HepG2 (cell line): Measurements from ENCODE around the gene SHTN1. TPM values are rescaled to one million over a fixed set of nuclear protein-coding genes. Genes with fewer than 3 reads are reported as not detected.

Source experiments
- ARID2 ChIP-seq: sonication (generic); formaldehyde crosslinking; IDR thresholded peaks from 2 replicates; pipeline ENCODE4 v1.8.1; 2022; ENCODE audit warnings: mild to moderate bottlenecking, missing genetic modification reagents, borderline replicate concordance
- MATR3 ChIP-seq: sonication (generic); formaldehyde crosslinking; IDR thresholded peaks from 2 replicates; pipeline ENCODE4 v1.4.0; 2020; ENCODE audit warnings: missing genetic modification reagents
- MTA3 ChIP-seq: sonication (generic); formaldehyde crosslinking; IDR thresholded peaks from 2 replicates; pipeline ENCODE4 v1.4.0; 2020; ENCODE audit warnings: missing genetic modification reagents
- SAP130 ChIP-seq: IDR thresholded peaks from 2 replicates; pipeline ENCODE4 v1.6.1; 2016; ENCODE audit warnings: low read depth
- SNAPC2 ChIP-seq: sonication (generic); formaldehyde crosslinking; IDR thresholded peaks from 2 replicates; pipeline ENCODE4 v1.8.1; 2022; ENCODE audit warnings: mild to moderate bottlenecking, missing genetic modification reagents
- SOX6 ChIP-seq, 2 experiments: fragments of 450-650 bp in 1 of 2; sonication (generic) in 1 of 2; formaldehyde crosslinking in 1 of 2; IDR thresholded peaks; 2 replicates each; pipeline versions ENCODE4 v1.4.0 to v1.6.1; 2017 to 2020; ENCODE audit warnings: antibody characterized with exemption in 1 of 2, mild to moderate bottlenecking in 1 of 2, missing genetic modification reagents in 1 of 2
- TOPORS ChIP-seq: sonication (generic); formaldehyde crosslinking; IDR thresholded peaks from 2 replicates; pipeline ENCODE4 v1.8.0; 2023; ENCODE audit warnings: mild to moderate bottlenecking, missing genetic modification reagents
- ZBTB7B ChIP-seq: sonication (generic); formaldehyde crosslinking; IDR thresholded peaks from 2 replicates; pipeline ENCODE4 v1.4.0; 2020; ENCODE audit warnings: missing genetic modification reagents
- ZFP36L1 ChIP-seq: sonication (generic); formaldehyde crosslinking; IDR thresholded peaks from 2 replicates; pipeline ENCODE4 v1.8.0; 2022; ENCODE audit warnings: mild to moderate bottlenecking, missing genetic modification reagents, moderate library complexity
- ZNF546 ChIP-seq: sonication (generic); formaldehyde crosslinking; conservative IDR thresholded peaks from 2 replicates; pipeline ENCODE4 v1.8.1; 2023; ENCODE audit warnings: mild to moderate bottlenecking, missing genetic modification reagents
- polyA plus RNA-seq, 8 experiments: library from polyadenylated mRNA; depleted of rRNA in 3 of 8; stranded (reverse) in 7 of 8; unstranded in 1 of 8; fragments of >200 nt; fragmentation: Illumina TruSeq in 4 of 8; extraction: Trizol in 4 of 8; gene quantifications; 2 replicates each; pipeline versions ENCODE4 v1.2.1 to v1.2.3, GENCODE V29; 2011 to 2016; ENCODE audit warnings: low read depth in 4 of 8, missing spikeins in 1 of 8, mixed read lengths in 1 of 8; ENCODE audit not compliant: insufficient read depth in 1 of 8
- total RNA-seq, 5 experiments: library from RNA; depleted of rRNA; stranded (reverse); fragments of >200 nt; fragmentation: Illumina TruSeq; extraction: Trizol; gene quantifications; 2 replicates each; pipeline ENCODE4 v1.2.3, GENCODE V29; 2016; ENCODE audit warnings: low read depth in 1 of 5
- TF ChIP-seq, protein P1 (sequence below): sonication (generic); formaldehyde crosslinking; IDR thresholded peaks from 2 replicates; pipeline ENCODE4 v1.4.0; 2020; ENCODE audit warnings: missing genetic modification reagents
- TF ChIP-seq, protein P2 (sequence below): sonication (generic); formaldehyde crosslinking; IDR thresholded peaks from 2 replicates; pipeline ENCODE4 v1.5.1; 2020; ENCODE audit warnings: mild to moderate bottlenecking, missing genetic modification reagents
- TF ChIP-seq, protein P3 (sequence below): sonication (generic); formaldehyde crosslinking; IDR thresholded peaks from 2 replicates; pipeline ENCODE4 v1.8.1; 2023; ENCODE audit warnings: mild to moderate bottlenecking, missing genetic modification reagents, borderline replicate concordance
- TF ChIP-seq, protein P4 (sequence below): sonication (generic); formaldehyde crosslinking; IDR thresholded peaks from 2 replicates; pipeline ENCODE4 v1.4.0; 2020; ENCODE audit warnings: missing genetic modification reagents, mild to moderate bottlenecking, borderline replicate concordance
- TF ChIP-seq, protein P5 (sequence below): IDR thresholded peaks from 2 replicates; pipeline ENCODE4 v1.6.1; 2012; ENCODE audit warnings: inconsistent platforms
- TF ChIP-seq, protein P6 (sequence below): sonication (generic); formaldehyde crosslinking; IDR thresholded peaks from 2 replicates; pipeline ENCODE4 v1.4.0; 2020; ENCODE audit warnings: mild to moderate bottlenecking, missing genetic modification reagents

SHTN1 gene
- total and polyA plus RNA-seq, 2 of the 13 experiments (the other 11 are each of a cell fraction or from before 2014, with no cell fraction given), result 11.3 to 15.6 TPM

DNA sequence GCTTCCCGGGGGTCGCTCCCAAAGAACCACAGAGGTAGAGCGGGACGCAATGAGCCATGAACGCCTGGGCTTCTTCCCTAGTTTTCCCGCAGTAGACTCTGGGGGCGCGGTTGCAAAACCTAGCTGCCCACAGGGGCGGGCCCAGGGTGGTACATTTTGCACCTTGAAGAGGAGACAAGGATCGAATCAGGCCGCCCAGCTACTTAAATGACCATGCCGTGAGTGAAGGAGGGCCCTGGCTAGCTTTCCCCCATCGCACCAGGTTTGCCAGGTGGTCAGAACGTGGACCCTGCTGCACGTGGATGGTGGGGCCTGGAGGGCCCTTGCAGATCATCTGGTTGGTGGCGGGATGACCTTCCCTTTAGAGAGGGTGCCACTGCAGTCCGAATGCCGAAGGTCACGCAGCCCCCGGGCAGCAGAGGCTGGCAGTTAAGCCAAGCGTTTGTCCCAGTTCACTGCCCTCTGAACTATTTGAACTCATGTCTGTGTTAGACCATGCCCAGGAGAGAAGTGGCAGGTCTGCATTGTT lies 604 bp upstream of the SHTN1 start (continued):
- peak; percentile 78 for TF ChIP-seq ZBTB7B
- no peak for TF ChIP-seq ZNF546 (CRISPR knock-in tag)
- no peak; the same call in none of the 2 replicates for TF ChIP-seq SAP130 (CRISPR knock-in tag)
- TF ChIP-seq MATR3 (CRISPR knock-in tag), result no peak
- TF ChIP-seq, protein P1, sequence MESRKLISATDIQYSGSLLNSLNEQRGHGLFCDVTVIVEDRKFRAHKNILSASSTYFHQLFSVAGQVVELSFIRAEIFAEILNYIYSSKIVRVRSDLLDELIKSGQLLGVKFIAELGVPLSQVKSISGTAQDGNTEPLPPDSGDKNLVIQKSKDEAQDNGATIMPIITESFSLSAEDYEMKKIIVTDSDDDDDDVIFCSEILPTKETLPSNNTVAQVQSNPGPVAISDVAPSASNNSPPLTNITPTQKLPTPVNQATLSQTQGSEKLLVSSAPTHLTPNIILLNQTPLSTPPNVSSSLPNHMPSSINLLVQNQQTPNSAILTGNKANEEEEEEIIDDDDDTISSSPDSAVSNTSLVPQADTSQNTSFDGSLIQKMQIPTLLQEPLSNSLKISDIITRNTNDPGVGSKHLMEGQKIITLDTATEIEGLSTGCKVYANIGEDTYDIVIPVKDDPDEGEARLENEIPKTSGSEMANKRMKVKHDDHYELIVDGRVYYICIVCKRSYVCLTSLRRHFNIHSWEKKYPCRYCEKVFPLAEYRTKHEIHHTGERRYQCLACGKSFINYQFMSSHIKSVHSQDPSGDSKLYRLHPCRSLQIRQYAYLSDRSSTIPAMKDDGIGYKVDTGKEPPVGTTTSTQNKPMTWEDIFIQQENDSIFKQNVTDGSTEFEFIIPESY (CRISPR knock-in tag), result no peak
- TF ChIP-seq, protein P2, sequence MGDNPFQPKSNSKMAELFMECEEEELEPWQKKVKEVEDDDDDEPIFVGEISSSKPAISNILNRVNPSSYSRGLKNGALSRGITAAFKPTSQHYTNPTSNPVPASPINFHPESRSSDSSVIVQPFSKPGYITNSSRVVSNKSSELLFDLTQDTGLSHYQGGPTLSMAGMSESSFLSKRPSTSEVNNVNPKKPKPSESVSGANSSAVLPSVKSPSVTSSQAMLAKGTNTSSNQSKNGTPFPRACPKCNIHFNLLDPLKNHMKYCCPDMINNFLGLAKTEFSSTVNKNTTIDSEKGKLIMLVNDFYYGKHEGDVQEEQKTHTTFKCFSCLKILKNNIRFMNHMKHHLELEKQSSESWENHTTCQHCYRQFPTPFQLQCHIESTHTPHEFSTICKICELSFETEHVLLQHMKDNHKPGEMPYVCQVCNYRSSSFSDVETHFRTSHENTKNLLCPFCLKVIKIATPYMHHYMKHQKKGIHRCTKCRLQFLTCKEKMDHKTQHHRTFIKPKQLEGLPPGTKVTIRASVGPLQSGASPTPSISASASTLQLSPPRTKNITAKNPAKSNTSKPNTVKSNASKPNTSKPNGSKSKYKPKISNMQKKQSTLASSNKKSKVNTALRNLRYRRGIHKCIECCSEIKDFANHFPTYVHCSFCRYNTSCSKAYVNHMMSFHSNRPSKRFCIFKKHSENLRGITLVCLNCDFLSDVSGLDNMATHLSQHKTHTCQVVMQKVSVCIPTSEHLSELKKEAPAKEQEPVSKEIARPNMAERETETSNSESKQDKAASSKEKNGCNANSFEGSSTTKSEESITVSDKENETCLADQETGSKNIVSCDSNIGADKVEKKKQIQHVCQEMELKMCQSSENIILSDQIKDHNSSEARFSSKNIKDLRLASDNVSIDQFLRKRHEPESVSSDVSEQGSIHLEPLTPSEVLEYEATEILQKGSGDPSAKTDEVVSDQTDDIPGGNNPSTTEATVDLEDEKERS, result no peak
- TF ChIP-seq, protein P3, sequence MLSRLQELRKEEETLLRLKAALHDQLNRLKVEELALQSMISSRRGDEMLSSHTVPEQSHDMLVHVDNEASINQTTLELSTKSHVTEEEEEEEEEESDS (CRISPR knock-in tag), result no peak
- TF ChIP-seq, protein P4, sequence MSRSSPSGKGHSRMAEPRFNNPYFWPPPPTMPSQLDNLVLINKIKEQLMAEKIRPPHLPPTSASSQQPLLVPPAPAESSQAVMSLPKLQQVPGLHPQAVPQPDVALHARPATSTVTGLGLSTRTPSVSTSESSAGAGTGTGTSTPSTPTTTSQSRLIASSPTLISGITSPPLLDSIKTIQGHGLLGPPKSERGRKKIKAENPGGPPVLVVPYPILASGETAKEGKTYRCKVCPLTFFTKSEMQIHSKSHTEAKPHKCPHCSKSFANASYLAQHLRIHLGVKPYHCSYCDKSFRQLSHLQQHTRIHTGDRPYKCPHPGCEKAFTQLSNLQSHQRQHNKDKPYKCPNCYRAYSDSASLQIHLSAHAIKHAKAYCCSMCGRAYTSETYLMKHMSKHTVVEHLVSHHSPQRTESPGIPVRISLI (CRISPR knock-in tag), result no peak
- TF ChIP-seq, protein P5, sequence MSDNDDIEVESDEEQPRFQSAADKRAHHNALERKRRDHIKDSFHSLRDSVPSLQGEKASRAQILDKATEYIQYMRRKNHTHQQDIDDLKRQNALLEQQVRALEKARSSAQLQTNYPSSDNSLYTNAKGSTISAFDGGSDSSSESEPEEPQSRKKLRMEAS, result peak; percentile 85
- no peak for TF ChIP-seq ZFP36L1 (CRISPR knock-in tag)
- no peak for TF ChIP-seq SNAPC2
- TF ChIP-seq SOX6 (IDR thresholded peaks at IDR 0.05), result no peak
- TF ChIP-seq SOX6 (CRISPR knock-in tag; IDR thresholded peaks at IDR 0.05), result peak; percentile 31; the same call in 1 of the 2 replicates
- TF ChIP-seq TOPORS (CRISPR knock-in tag), result 0 out of 2 replicates have a peak, but pooled peaks have one; percentile 15
- no peak for TF ChIP-seq MTA3
- TF ChIP-seq, protein P6, sequence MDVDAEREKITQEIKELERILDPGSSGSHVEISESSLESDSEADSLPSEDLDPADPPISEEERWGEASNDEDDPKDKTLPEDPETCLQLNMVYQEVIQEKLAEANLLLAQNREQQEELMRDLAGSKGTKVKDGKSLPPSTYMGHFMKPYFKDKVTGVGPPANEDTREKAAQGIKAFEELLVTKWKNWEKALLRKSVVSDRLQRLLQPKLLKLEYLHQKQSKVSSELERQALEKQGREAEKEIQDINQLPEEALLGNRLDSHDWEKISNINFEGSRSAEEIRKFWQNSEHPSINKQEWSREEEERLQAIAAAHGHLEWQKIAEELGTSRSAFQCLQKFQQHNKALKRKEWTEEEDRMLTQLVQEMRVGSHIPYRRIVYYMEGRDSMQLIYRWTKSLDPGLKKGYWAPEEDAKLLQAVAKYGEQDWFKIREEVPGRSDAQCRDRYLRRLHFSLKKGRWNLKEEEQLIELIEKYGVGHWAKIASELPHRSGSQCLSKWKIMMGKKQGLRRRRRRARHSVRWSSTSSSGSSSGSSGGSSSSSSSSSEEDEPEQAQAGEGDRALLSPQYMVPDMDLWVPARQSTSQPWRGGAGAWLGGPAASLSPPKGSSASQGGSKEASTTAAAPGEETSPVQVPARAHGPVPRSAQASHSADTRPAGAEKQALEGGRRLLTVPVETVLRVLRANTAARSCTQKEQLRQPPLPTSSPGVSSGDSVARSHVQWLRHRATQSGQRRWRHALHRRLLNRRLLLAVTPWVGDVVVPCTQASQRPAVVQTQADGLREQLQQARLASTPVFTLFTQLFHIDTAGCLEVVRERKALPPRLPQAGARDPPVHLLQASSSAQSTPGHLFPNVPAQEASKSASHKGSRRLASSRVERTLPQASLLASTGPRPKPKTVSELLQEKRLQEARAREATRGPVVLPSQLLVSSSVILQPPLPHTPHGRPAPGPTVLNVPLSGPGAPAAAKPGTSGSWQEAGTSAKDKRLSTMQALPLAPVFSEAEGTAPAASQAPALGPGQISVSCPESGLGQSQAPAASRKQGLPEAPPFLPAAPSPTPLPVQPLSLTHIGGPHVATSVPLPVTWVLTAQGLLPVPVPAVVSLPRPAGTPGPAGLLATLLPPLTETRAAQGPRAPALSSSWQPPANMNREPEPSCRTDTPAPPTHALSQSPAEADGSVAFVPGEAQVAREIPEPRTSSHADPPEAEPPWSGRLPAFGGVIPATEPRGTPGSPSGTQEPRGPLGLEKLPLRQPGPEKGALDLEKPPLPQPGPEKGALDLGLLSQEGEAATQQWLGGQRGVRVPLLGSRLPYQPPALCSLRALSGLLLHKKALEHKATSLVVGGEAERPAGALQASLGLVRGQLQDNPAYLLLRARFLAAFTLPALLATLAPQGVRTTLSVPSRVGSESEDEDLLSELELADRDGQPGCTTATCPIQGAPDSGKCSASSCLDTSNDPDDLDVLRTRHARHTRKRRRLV, result no peak
- TF ChIP-seq ARID2 (CRISPR knock-in tag), result 0 out of 2 replicates have a peak, but pooled peaks have one; percentile 42
